HepG2 (cell line): ENCODE results near the gene WDR6. TPM values are rescaled to one million over a fixed set of nuclear protein-coding genes. Genes with fewer than 3 reads are reported as not detected.

ENCODE experiments used
- CREM ChIP-seq, 2 experiments: sonication (generic) in 1 of 2; formaldehyde crosslinking in 1 of 2; IDR thresholded peaks; 2 replicates each; pipeline versions ENCODE4 v1.4.0 to v1.6.1; 2016 to 2020; ENCODE audit warnings: antibody characterized with exemption in 1 of 2, mild to moderate bottlenecking in 1 of 2, missing genetic modification reagents in 1 of 2
- GABPB1 ChIP-seq: IDR thresholded peaks from 2 replicates; pipeline ENCODE4 v1.6.1; 2016; ENCODE audit warnings: mild to moderate bottlenecking, missing genetic modification reagents, moderate library complexity, missing compliant biosample characterization
- HIVEP1 ChIP-seq: sonication (generic); formaldehyde crosslinking; IDR thresholded peaks from 2 replicates; pipeline ENCODE4 v1.4.0; 2020; ENCODE audit warnings: mild to moderate bottlenecking, missing genetic modification reagents
- KDM5A ChIP-seq: fragments of 200-600 bp; sonication (generic); IDR thresholded peaks from 2 replicates; pipeline ENCODE4 v1.7.0; 2018; ENCODE audit warnings: antibody characterized with exemption, mild to moderate bottlenecking, low read length, borderline replicate concordance
- KLF16 ChIP-seq, 2 experiments: sonication (generic) in 1 of 2; formaldehyde crosslinking in 1 of 2; IDR thresholded peaks; 2 replicates each; pipeline versions ENCODE4 v1.6.1 to v1.8.0; 2016 to 2023; ENCODE audit warnings: missing genetic modification reagents in 2 of 2, missing compliant biosample characterization in 1 of 2
- NR2C2 ChIP-seq: sonication (generic); formaldehyde crosslinking; IDR thresholded peaks from 2 replicates; pipeline ENCODE4 v1.4.0; 2020; ENCODE audit warnings: missing genetic modification reagents, mild to moderate bottlenecking, moderate library complexity, borderline replicate concordance
- NRL ChIP-seq: sonication (generic); formaldehyde crosslinking; IDR thresholded peaks from 2 replicates; pipeline ENCODE4 v1.5.0; 2020; ENCODE audit warnings: missing genetic modification reagents, mild to moderate bottlenecking, moderate library complexity, borderline replicate concordance
- PHF20 ChIP-seq: sonication (generic); formaldehyde crosslinking; IDR thresholded peaks from 2 replicates; pipeline ENCODE4 v1.5.0; 2020; ENCODE audit warnings: mild to moderate bottlenecking, missing genetic modification reagents
- PHF8 ChIP-seq: sonication (generic); formaldehyde crosslinking; IDR thresholded peaks from 2 replicates; pipeline ENCODE4 v1.5.0; 2020; ENCODE audit warnings: missing genetic modification reagents
- TCF12 ChIP-seq, 2 experiments: fragments of 450-650 bp in 1 of 2; sonication (generic) in 1 of 2; formaldehyde crosslinking in 1 of 2; IDR thresholded peaks; 2 replicates each; pipeline versions ENCODE4 v1.6.1 to v1.8.0; 2017 to 2022; ENCODE audit warnings: antibody characterized with exemption in 1 of 2, mild to moderate bottlenecking in 1 of 2, missing genetic modification reagents in 1 of 2, moderate library complexity in 1 of 2
- YEATS4 ChIP-seq: sonication (generic); formaldehyde crosslinking; IDR thresholded peaks from 2 replicates; pipeline ENCODE4 v1.4.0; 2020; ENCODE audit warnings: missing genetic modification reagents, borderline replicate concordance
- ZNF234 ChIP-seq: sonication (generic); formaldehyde crosslinking; conservative IDR thresholded peaks from 2 replicates; pipeline ENCODE4 v1.5.1; 2020; ENCODE audit warnings: mild to moderate bottlenecking, missing genetic modification reagents
- ZNF333 ChIP-seq: sonication (generic); formaldehyde crosslinking; IDR thresholded peaks from 2 replicates; pipeline ENCODE4 v1.4.0; 2020; ENCODE audit warnings: mild to moderate bottlenecking, missing genetic modification reagents, borderline replicate concordance
- ZNF558 ChIP-seq: sonication (generic); formaldehyde crosslinking; IDR thresholded peaks from 2 replicates; pipeline ENCODE4 v1.9.0; 2022; ENCODE audit warnings: mild to moderate bottlenecking, missing genetic modification reagents, borderline replicate concordance
- ZSCAN25 ChIP-seq: sonication (generic); formaldehyde crosslinking; IDR thresholded peaks from 2 replicates; pipeline ENCODE4 v1.8.0; 2022; ENCODE audit warnings: mild to moderate bottlenecking, missing genetic modification reagents
- polyA plus RNA-seq, 8 experiments: library from polyadenylated mRNA; depleted of rRNA in 3 of 8; stranded (reverse) in 7 of 8; unstranded in 1 of 8; fragments of >200 nt; fragmentation: Illumina TruSeq in 4 of 8; extraction: Trizol in 4 of 8; gene quantifications; 2 replicates each; pipeline versions ENCODE4 v1.2.1 to v1.2.3, GENCODE V29; 2011 to 2016; ENCODE audit warnings: low read depth in 4 of 8, missing spikeins in 1 of 8, mixed read lengths in 1 of 8; ENCODE audit not compliant: insufficient read depth in 1 of 8
- total RNA-seq, 5 experiments: library from RNA; depleted of rRNA; stranded (reverse); fragments of >200 nt; fragmentation: Illumina TruSeq; extraction: Trizol; gene quantifications; 2 replicates each; pipeline ENCODE4 v1.2.3, GENCODE V29; 2016; ENCODE audit warnings: low read depth in 1 of 5
- TF ChIP-seq, protein P1 (sequence below): sonication (generic); formaldehyde crosslinking; IDR thresholded peaks from 2 replicates; pipeline ENCODE4 v1.8.1; 2023; ENCODE audit warnings: mild to moderate bottlenecking, missing genetic modification reagents
- TF ChIP-seq, protein P2 (sequence below), 2 experiments: sonication (generic) in 1 of 2; formaldehyde crosslinking in 1 of 2; IDR thresholded peaks; 2 replicates each; pipeline versions ENCODE4 v1.4.0 to v1.6.1; 2018 to 2020; ENCODE audit warnings: missing genetic modification reagents in 2 of 2, borderline replicate concordance in 1 of 2, low read depth in 1 of 2, mild to moderate bottlenecking in 1 of 2, missing biosample characterization in 1 of 2
- TF ChIP-seq, protein P3 (sequence below): sonication (generic); formaldehyde crosslinking; IDR thresholded peaks from 2 replicates; pipeline ENCODE4 v1.5.1; 2020; ENCODE audit warnings: mild to moderate bottlenecking, moderate library complexity, missing genetic modification reagents
- TF ChIP-seq, protein P4 (sequence below): sonication (generic); formaldehyde crosslinking; IDR thresholded peaks from 2 replicates; pipeline ENCODE4 v1.8.1; 2023; ENCODE audit warnings: mild to moderate bottlenecking, missing genetic modification reagents
- TF ChIP-seq, protein P5 (sequence below): sonication (generic); formaldehyde crosslinking; IDR thresholded peaks from 2 replicates; pipeline ENCODE4 v1.4.0; 2020; ENCODE audit warnings: missing genetic modification reagents

WDR6 gene
- total and polyA plus RNA-seq, 2 of the 13 experiments (the other 11 are each of a cell fraction or from before 2014, with no cell fraction given) = 73.4 to 139 TPM

DNA sequence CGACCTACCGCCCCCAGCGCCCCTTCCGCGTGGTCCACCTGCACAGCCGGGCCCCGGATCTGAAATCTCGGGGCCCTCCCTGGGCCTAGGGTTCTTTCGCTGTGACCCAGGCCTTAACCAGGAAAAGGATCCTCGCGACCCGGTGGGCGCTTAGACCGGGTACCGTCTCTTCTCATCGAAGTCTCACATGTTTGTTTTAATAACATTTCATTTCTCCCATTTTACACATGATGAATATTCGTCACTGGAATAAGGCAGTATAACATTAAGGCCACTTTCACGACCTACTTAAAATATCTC is 11.5 kb downstream of the WDR6 start (continued):
- TF ChIP-seq, protein P1, sequence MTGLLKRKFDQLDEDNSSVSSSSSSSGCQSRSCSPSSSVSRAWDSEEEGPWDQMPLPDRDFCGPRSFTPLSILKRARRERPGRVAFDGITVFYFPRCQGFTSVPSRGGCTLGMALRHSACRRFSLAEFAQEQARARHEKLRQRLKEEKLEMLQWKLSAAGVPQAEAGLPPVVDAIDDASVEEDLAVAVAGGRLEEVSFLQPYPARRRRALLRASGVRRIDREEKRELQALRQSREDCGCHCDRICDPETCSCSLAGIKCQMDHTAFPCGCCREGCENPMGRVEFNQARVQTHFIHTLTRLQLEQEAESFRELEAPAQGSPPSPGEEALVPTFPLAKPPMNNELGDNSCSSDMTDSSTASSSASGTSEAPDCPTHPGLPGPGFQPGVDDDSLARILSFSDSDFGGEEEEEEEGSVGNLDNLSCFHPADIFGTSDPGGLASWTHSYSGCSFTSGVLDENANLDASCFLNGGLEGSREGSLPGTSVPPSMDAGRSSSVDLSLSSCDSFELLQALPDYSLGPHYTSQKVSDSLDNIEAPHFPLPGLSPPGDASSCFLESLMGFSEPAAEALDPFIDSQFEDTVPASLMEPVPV = peak; percentile 26; the same call in 1 of the 2 replicates
- TF ChIP-seq KLF16 (CRISPR knock-in tag; IDR thresholded peaks at IDR 0.05) (0 out of 4 replicates have a peak, but pooled peaks of 1 of the 2 experiments have one; percentile 27), GABPB1 (peak; percentile 44; the same call in 1 of the 2 replicates), ZNF234 (CRISPR knock-in tag) (no peak), TCF12 (IDR thresholded peaks at IDR 0.05) (no peak), TCF12 (CRISPR knock-in tag; IDR thresholded peaks at IDR 0.05) (no peak), ZNF333 (CRISPR knock-in tag) (no peak), PHF20 (CRISPR knock-in tag) (0 out of 2 replicates have a peak, but pooled peaks have one; percentile 67), PHF8 (CRISPR knock-in tag) (peak; percentile 47), YEATS4 (CRISPR knock-in tag) (peak; percentile 27; the same call in 1 of the 2 replicates), NRL (CRISPR knock-in tag) (no peak), ZNF558 (0 out of 2 replicates have a peak, but pooled peaks have one; percentile 58), HIVEP1 (0 out of 2 replicates have a peak, but pooled peaks have one; percentile 6), ZSCAN25 (CRISPR knock-in tag) (no peak), KDM5A (peak; percentile 8; the same call in 1 of the 2 replicates), CREM (IDR thresholded peaks at IDR 0.05) (0 out of 2 replicates have a peak, but pooled peaks have one; percentile 14), CREM (CRISPR knock-in tag; IDR thresholded peaks at IDR 0.05) (no peak), NR2C2 (CRISPR knock-in tag) (peak; percentile 9; the same call in 1 of the 2 replicates)
- TF ChIP-seq, protein P2, sequence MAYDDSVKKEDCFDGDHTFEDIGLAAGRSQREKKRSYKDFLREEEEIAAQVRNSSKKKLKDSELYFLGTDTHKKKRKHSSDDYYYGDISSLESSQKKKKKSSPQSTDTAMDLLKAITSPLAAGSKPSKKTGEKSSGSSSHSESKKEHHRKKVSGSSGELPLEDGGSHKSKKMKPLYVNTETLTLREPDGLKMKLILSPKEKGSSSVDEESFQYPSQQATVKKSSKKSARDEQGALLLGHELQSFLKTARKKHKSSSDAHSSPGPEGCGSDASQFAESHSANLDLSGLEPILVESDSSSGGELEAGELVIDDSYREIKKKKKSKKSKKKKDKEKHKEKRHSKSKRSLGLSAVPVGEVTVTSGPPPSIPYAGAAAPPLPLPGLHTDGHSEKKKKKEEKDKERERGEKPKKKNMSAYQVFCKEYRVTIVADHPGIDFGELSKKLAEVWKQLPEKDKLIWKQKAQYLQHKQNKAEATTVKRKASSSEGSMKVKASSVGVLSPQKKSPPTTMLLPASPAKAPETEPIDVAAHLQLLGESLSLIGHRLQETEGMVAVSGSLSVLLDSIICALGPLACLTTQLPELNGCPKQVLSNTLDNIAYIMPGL (CRISPR knock-in tag; IDR thresholded peaks at IDR 0.05; ENCODE audit: borderline replicate concordance in 1 of 2, low read depth in 1 of 2) = 0 out of 4 replicates have a peak, but pooled peaks of 1 of the 2 experiments have one; percentile 15
- TF ChIP-seq, protein P3, sequence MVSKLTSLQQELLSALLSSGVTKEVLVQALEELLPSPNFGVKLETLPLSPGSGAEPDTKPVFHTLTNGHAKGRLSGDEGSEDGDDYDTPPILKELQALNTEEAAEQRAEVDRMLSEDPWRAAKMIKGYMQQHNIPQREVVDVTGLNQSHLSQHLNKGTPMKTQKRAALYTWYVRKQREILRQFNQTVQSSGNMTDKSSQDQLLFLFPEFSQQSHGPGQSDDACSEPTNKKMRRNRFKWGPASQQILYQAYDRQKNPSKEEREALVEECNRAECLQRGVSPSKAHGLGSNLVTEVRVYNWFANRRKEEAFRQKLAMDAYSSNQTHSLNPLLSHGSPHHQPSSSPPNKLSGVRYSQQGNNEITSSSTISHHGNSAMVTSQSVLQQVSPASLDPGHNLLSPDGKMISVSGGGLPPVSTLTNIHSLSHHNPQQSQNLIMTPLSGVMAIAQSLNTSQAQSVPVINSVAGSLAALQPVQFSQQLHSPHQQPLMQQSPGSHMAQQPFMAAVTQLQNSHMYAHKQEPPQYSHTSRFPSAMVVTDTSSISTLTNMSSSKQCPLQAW (CRISPR knock-in tag) = peak; percentile 6; the same call in 1 of the 2 replicates
- TF ChIP-seq, protein P4, sequence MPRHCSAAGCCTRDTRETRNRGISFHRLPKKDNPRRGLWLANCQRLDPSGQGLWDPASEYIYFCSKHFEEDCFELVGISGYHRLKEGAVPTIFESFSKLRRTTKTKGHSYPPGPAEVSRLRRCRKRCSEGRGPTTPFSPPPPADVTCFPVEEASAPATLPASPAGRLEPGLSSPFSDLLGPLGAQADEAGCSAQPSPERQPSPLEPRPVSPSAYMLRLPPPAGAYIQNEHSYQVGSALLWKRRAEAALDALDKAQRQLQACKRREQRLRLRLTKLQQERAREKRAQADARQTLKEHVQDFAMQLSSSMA (CRISPR knock-in tag) = no peak
- TF ChIP-seq, protein P5, sequence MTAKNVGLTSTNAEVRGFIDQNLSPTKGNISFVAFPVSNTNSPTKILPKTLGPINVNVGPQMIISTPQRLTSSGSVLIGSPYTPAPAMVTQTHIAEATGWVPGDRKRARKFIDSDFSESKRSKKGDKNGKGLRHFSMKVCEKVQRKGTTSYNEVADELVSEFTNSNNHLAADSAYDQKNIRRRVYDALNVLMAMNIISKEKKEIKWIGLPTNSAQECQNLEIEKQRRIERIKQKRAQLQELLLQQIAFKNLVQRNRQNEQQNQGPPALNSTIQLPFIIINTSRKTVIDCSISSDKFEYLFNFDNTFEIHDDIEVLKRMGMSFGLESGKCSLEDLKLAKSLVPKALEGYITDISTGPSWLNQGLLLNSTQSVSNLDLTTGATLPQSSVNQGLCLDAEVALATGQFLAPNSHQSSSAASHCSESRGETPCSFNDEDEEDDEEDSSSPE (CRISPR knock-in tag) = no peak; the same call in 1 of the 2 replicates
- TF ChIP-seq, all 625 proteins: peak for 19
